ENCODE data around the gene FAM131A. TPM values are rescaled to one million over a fixed set of nuclear protein-coding genes. Genes with fewer than 3 reads are reported as not detected.
A peak's percentile ranks its signal among the peaks of the same experiment; 100 is the strongest.
"Not testable (repeated sequence)": the region's sequence is repeated elsewhere in the genome, so short reads cannot be mapped to it uniquely, and the experiment has no call there.

Gene FAM131A
- total RNA-seq, 1 experiment from 2014 or later: 14.4 TPM

GRCh38 chr3:184339001-184339400 lies 1.6 kb downstream of the FAM131A start:
- Histone ChIP-seq H3K27ac (ENCODE audit: insufficient read length, low read depth, low read length) (no peak overlapping the region), H3K9me3 (ENCODE audit: control insufficient read depth, low read depth, low read length) (no peaks in the 10 kb centered on the region), H3K79me1 (ENCODE audit: insufficient read depth, low read depth, low read length, poor library complexity, severe bottlenecking) (no peaks in the 10 kb centered on the region), H3K4ac (ENCODE audit: low read depth, low read length) (no peak overlapping the region), H4K8ac (replicated peaks; ENCODE audit: insufficient read length, low read depth, low read length) (no peak overlapping the region), H2BK20ac (ENCODE audit: low read depth, low read length, poor library complexity, severe bottlenecking) (no peak overlapping the region), H3K27me3 (ENCODE audit: insufficient read depth, low read length) (no peaks in the 10 kb centered on the region), H2AFZ (ENCODE audit: low read length) (no peak overlapping the region), H3K23me2 (ENCODE audit: insufficient read length, low read depth, low read length, poor library complexity, severe bottlenecking) (peaks cover 10% of the 10 kb centered on the region), H3K9ac (ENCODE audit: extremely low read depth, insufficient read length, low read length) (no peak overlapping the region), H3K56ac (ENCODE audit: insufficient read length, low read depth, low read length) (no peak overlapping the region), H2BK12ac (ENCODE audit: insufficient read length, low read depth, low read length) (no peak overlapping the region), H3K4me1 (ENCODE audit: insufficient read depth, low read length) (no peaks in the 10 kb centered on the region), H3K4me2 (ENCODE audit: insufficient read depth, insufficient read length, low read length) (no peak overlapping the region), H3K23ac (ENCODE audit: insufficient read length, low read depth, low read length) (no peak overlapping the region), H3K79me2 (ENCODE audit: insufficient read depth, low read length) (no peaks in the 10 kb centered on the region), H2BK15ac (ENCODE audit: low read depth, low read length) (no peak overlapping the region), H3K18ac (ENCODE audit: insufficient read length, low read depth, low read length) (peak overlapping the region; percentile 75), H2AK5ac (ENCODE audit: insufficient read length, low read length) (no peak overlapping the region), H4K5ac (ENCODE audit: insufficient read length, low read depth, low read length) (no peak overlapping the region), H4K91ac (ENCODE audit: insufficient read length, low read depth, low read length) (no peak overlapping the region), H2BK120ac (ENCODE audit: low read depth, low read length, poor library complexity, severe bottlenecking) (no peak overlapping the region), H3T11ph (ENCODE audit: low read length) (no peak overlapping the region), H3K14ac (ENCODE audit: insufficient read depth, low read length) (peak overlapping the region; percentile 18; the same call in 1 of the 2 replicates), H4K20me1 (ENCODE audit: control insufficient read depth, insufficient read depth, insufficient read length) (peaks cover 4% of the 10 kb centered on the region), H2BK5ac (ENCODE audit: insufficient read length, low read length) (no peak overlapping the region)
- peaks cover 15 to 40% (median 23%) of the 10 kb centered on the region in 3 experiments for H3K36me3 Mint-ChIP-seq (ENCODE audit: insufficient read depth in 1 of 3, low read depth in 3 of 3)
- peak overlapping the region in 1 of 2 experiments; percentile 66; a peak in 2 of 5 replicates for H3K4me3 Mint-ChIP-seq
- no peaks in the 10 kb centered on the region; the same call in 1 of the 2 replicates for H3K27me3 Mint-ChIP-seq (ENCODE audit: low read depth)
- peak overlapping the region in 2 of 3 experiments; percentile 79 to 91; a peak in 3 of 7 replicates for H3K27ac Mint-ChIP-seq
- no peak for DNase-seq
- peaks cover 34% of the 10 kb centered on the region in 2 experiments for H3K4me1 Mint-ChIP-seq
- no peaks in the 10 kb centered on the region; a peak in 1 of 5 replicates for H3K9me3 Mint-ChIP-seq
- WGBS (ENCODE audit: extremely low coverage, insufficient read length, low lambda C conversion rate): no CpG with 5 or more reads among the region's 8 CpGs
- TF ChIP-seq CTCF (conservative IDR thresholded peaks at IDR 0.05): no peak

DNA sequence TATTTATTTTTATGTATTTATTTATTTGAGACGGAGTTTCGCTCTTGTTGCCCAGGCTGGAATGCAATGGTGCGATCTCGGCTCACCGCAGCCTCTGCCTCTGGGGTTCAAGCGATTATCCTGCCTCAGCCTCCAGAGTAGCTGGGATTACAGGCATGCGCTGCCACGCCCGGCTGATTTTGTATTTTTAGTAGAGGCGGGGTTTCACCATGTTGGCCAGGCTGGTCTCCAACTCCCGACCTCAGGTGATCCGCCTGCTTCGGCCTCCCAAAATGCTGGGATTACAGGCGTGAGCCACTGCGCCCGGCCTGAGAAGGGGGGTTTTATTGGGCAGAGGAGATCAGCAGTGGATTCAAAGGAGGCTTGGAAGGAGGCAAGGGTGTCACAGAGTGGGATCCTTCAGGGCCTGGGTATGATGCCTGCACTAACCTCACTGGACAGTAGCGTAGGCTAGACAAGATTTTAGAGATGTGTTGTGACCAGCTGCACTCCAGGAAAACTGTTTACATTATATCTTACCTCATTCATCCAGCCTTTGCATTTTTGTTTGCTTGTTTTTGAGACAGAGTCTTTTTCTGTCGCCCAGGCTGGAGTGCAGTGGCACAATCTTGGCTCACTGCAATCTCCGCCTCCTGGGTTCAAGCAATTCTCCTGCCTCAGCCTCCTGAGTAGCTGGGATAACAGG lies 2.2 kb downstream of the FAM131A start:
- not testable (repeated sequence) for H4K91ac ChIP-seq (ENCODE audit: insufficient read length, low read depth, low read length); H2AK5ac ChIP-seq (ENCODE audit: insufficient read length, low read length); H3K27me3 ChIP-seq (ENCODE audit: insufficient read depth, low read length); H3K4ac ChIP-seq (ENCODE audit: low read depth, low read length); H2BK5ac ChIP-seq (ENCODE audit: insufficient read length, low read length); H3K23ac ChIP-seq (ENCODE audit: insufficient read length, low read depth, low read length); H3K4me1 ChIP-seq (ENCODE audit: insufficient read depth, low read length); H2AFZ ChIP-seq (ENCODE audit: low read length); H3K14ac ChIP-seq (ENCODE audit: insufficient read depth, low read length); H3K9me3 ChIP-seq (ENCODE audit: control insufficient read depth, low read depth, low read length); H3K9me3 Mint-ChIP-seq; H2BK12ac ChIP-seq (ENCODE audit: insufficient read length, low read depth, low read length); H4K5ac ChIP-seq (ENCODE audit: insufficient read length, low read depth, low read length); H2BK120ac ChIP-seq (ENCODE audit: low read depth, low read length, poor library complexity, severe bottlenecking); H3K4me2 ChIP-seq (ENCODE audit: insufficient read depth, insufficient read length, low read length); H3K18ac ChIP-seq (ENCODE audit: insufficient read length, low read depth, low read length); H4K20me1 ChIP-seq (ENCODE audit: control insufficient read depth, insufficient read depth, insufficient read length); H3K27me3 Mint-ChIP-seq (ENCODE audit: low read depth); H3K9ac ChIP-seq (ENCODE audit: extremely low read depth, insufficient read length, low read length); H3K27ac ChIP-seq (ENCODE audit: insufficient read length, low read depth, low read length); H3K79me1 ChIP-seq (ENCODE audit: insufficient read depth, low read depth, low read length, poor library complexity, severe bottlenecking); H4K8ac ChIP-seq (replicated peaks; ENCODE audit: insufficient read length, low read depth, low read length); H2BK15ac ChIP-seq (ENCODE audit: low read depth, low read length); H3T11ph ChIP-seq (ENCODE audit: low read length); DNase-seq; H3K79me2 ChIP-seq (ENCODE audit: insufficient read depth, low read length); H3K56ac ChIP-seq (ENCODE audit: insufficient read length, low read depth, low read length); H2BK20ac ChIP-seq (ENCODE audit: low read depth, low read length, poor library complexity, severe bottlenecking); H3K4me3 Mint-ChIP-seq
- WGBS (ENCODE audit: extremely low coverage, insufficient read length, low lambda C conversion rate): no CpG with 5 or more reads among the region's 19 CpGs
- Mint-ChIP-seq H3K4me1 (peaks cover 32 to 33% of the 10 kb centered on the region in 2 experiments), H3K27ac (peak overlapping the region in 1 of 3 experiments; percentile 18; a peak in 1 of 7 replicates), H3K36me3 (ENCODE audit: insufficient read depth in 1 of 3, low read depth in 3 of 3) (peaks cover 13 to 34% (median 19%) of the 10 kb centered on the region in 3 experiments)
- H3K23me2 ChIP-seq (ENCODE audit: insufficient read length, low read depth, low read length, poor library complexity, severe bottlenecking): peaks cover 10% of the 10 kb centered on the region

All from H9 (cell line).